Measurements from ENCODE around the gene MAGI2. TPM values are rescaled to one million over a fixed set of nuclear protein-coding genes. Genes with fewer than 3 reads are reported as not detected.

Gene MAGI2
- total RNA-seq, 2 donors from 2014 or later: 3.9 to 10.5 TPM

DNA sequence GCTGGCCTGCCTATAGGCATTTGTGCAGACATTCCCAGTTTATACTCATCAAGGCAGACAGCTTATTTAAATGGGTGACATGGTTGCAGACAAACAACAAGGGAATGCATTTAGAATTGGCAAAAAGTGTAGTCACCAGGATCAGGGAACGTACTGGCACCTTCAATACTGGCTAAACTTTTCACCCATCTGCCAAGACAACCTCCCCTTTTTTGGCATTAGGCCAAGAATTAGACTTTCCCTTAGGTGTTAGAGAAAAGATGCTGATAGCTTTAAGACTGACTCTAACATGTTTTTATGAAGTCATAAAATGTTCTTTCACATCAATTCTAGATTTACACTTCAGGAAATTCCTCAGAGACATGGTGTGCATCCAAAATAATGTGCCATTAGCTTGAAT, 1289.0 kb downstream of the MAGI2 start:
- H3K27ac ChIP-seq: no peak overlapping the region
- WGBS, 2 donors: 35 to 48% methylated on average over 1 of the region's 1 CpG
- H3K9me3 ChIP-seq: no peaks in the 10 kb centered on the region
- no peaks in the 10 kb centered on the region for H3K4me1 ChIP-seq
- no peaks in the 10 kb centered on the region for H3K36me3 ChIP-seq (replicated peaks in 1 of 2; ENCODE audit: insufficient read depth in 1 of 2, low read depth in 2 of 2)
- ATAC-seq (no peak), DNase-seq (no peak)
- H3K4me3 ChIP-seq: no peak overlapping the region
- intact Hi-C loops (cut with DNase I): no loop called here
- no peaks in the 10 kb centered on the region for H3K27me3 ChIP-seq
- no peak for TF ChIP-seq CTCF (IDR thresholded peaks at IDR 0.05)

DNA sequence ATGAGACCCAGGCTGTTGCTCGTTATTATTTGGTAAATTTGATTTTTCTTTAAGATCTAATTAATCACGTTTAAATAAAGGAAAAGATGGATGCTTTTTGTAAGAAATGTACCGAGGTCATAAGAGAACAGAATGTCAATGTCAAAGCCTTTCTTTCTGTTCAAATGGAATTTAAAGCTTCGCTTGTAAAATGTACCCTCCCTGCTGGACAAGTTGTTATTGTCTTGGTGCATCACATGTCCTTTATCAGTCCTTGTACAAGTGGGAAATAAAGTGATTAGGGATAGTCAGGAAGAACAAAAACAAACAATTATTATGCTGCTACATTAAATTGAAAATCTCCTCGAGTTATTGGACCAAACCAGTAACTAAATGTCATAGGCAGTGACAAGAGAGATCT, 1291.7 kb downstream of the MAGI2 start:
- Histone ChIP-seq H3K27ac (no peak overlapping the region), H3K4me3 (no peak overlapping the region), H3K4me1 (no peaks in the 10 kb centered on the region), H3K9me3 (no peaks in the 10 kb centered on the region), H3K36me3 (replicated peaks in 1 of 2; ENCODE audit: insufficient read depth in 1 of 2, low read depth in 2 of 2) (no peaks in the 10 kb centered on the region), H3K27me3 (no peaks in the 10 kb centered on the region)
- ATAC-seq (no peak), DNase-seq (no peak)
- no peak for TF ChIP-seq POLR2A (IDR thresholded peaks at IDR 0.05)
- TF ChIP-seq CTCF (IDR thresholded peaks at IDR 0.05): no peak
- intact Hi-C loops (cut with DNase I): no loop called here
- 83% methylated on average over 5 of the region's 5 CpGs for WGBS, 2 donors

DNA sequence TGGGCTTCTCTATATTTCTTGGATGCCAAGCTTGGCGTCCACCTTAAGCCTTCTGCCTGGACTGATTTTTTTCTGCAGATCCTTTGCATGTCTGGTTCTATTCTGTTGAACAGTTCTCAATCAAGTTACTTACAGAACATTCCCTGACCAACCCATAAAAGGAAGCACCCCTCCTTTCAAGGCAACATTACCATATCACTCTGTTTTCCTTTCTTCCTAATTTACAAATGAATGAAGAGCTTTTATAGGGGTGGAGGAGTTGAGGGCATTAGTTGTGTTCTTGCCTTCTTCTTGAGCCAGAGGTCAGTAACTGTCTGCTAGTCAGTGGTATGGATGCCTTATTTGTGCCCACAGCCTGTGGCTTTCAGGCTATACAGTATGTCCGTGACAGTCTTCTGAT, 1293.9 kb downstream of the MAGI2 start:
- 79 to 96% methylated on average over 2 of the region's 2 CpGs for WGBS, 2 donors
- Histone ChIP-seq H3K4me1 (no peaks in the 10 kb centered on the region), H3K4me3 (no peak overlapping the region), H3K36me3 (replicated peaks in 1 of 2; ENCODE audit: insufficient read depth in 1 of 2, low read depth in 2 of 2) (no peaks in the 10 kb centered on the region), H3K27ac (no peak overlapping the region), H3K27me3 (no peaks in the 10 kb centered on the region), H3K9me3 (no peaks in the 10 kb centered on the region)
- DNase-seq (no peak), ATAC-seq (no peak)
- TF ChIP-seq CTCF (IDR thresholded peaks at IDR 0.05): no peak
- TF ChIP-seq POLR2A (IDR thresholded peaks at IDR 0.05): no peak
- intact Hi-C loops (cut with DNase I): no loop called here

DNA sequence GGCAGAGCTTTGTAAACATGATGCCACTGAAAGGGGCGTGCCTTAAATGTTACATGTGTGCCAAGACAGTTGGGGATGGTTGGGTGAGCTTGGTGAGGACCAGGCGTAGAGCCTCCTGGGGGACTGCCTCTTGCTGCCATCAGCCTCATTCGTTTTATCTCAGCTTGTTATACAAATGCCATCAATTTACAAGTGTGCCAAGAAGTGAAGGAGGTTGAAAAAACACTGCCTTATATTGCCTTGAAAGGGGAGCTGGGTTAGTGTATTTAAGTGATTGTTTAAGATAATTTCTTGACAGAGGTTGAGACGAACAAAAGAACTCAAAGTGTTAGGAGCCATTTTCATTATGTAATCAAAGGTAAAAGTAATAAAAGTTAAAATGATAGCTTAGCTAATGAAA, 1300.2 kb downstream of the MAGI2 start:
- 66 to 74% methylated on average over 4 of the region's 4 CpGs for WGBS, 2 donors
- Histone ChIP-seq H3K27ac (no peak overlapping the region), H3K4me3 (no peak overlapping the region), H3K4me1 (no peaks in the 10 kb centered on the region), H3K36me3 (replicated peaks in 1 of 2; ENCODE audit: insufficient read depth in 1 of 2, low read depth in 2 of 2) (no peaks in the 10 kb centered on the region), H3K27me3 (no peaks in the 10 kb centered on the region), H3K9me3 (no peaks in the 10 kb centered on the region)
- intact Hi-C loops (cut with DNase I): no loop called here
- ATAC-seq: no peak
- no peak for DNase-seq
- TF ChIP-seq CTCF (IDR thresholded peaks at IDR 0.05): no peak
- no peak for TF ChIP-seq POLR2A (IDR thresholded peaks at IDR 0.05)

- Histone ChIP-seq H3K4me1 (no peaks in the 10 kb centered on the region), H3K27me3 (no peaks in the 10 kb centered on the region), H3K9me3 (no peaks in the 10 kb centered on the region), H3K4me3 (no peak overlapping the region), H3K27ac (no peak overlapping the region), H3K36me3 (replicated peaks in 1 of 2; ENCODE audit: insufficient read depth in 1 of 2, low read depth in 2 of 2) (no peaks in the 10 kb centered on the region)
- no peak for DNase-seq
- intact Hi-C loops (cut with DNase I): no loop called here
- no peak for TF ChIP-seq POLR2A (IDR thresholded peaks at IDR 0.05)
- TF ChIP-seq CTCF (IDR thresholded peaks at IDR 0.05): no peak
- WGBS, 2 donors: 56 to 84% methylated on average over 3 of the region's 3 CpGs
- ATAC-seq: no peak
Measured at GRCh38 chr7:78151229-78151628, 1302.2 kb downstream of the MAGI2 start.

All from body of pancreas (tissue), 4 donors.